HG03575 (cell line): Measurements from ENCODE around the gene AANAT.

Experiments used
- ATAC-seq: cut with Tn5 transposase; IDR thresholded peaks from one replicate; pipeline ENCODE4 v1.9.1; 2021; ENCODE audit not compliant: unreplicated experiment, insufficient number of reproducible peaks, low FRiP score; ENCODE audit errors: extremely low read depth

AANAT gene

GRCh38 chr17:76479515-76480060, 12.2 kb downstream of the AANAT start:
- no peak for ATAC-seq

- ATAC-seq, result no peak
Measured at GRCh38 chr17:76480632-76481031, 13.2 kb downstream of the AANAT start.

GRCh38 chr17:76481071-76481655, 13.8 kb downstream of the AANAT start:
- no peak for ATAC-seq

- no peak for ATAC-seq
Measured at GRCh38 chr17:76484228-76484725, 16.9 kb downstream of the AANAT start.

- no peak for ATAC-seq
Measured at GRCh38 chr17:76485569-76485968, 18.2 kb downstream of the AANAT start.

- ATAC-seq, result no peak
Measured at GRCh38 chr17:76487451-76488192, 20.2 kb downstream of the AANAT start.

GRCh38 chr17:76490112-76490710, 22.8 kb downstream of the AANAT start:
- no peak for ATAC-seq

- ATAC-seq, result no peak
Measured at GRCh38 chr17:76491271-76492122, 24.1 kb downstream of the AANAT start.

- ATAC-seq, result no peak
Measured at GRCh38 chr17:76492123-76492988, 25.0 kb downstream of the AANAT start.

- ATAC-seq, result no peak
Measured at GRCh38 chr17:76492989-76493501, 25.6 kb downstream of the AANAT start.

GRCh38 chr17:76493505-76494167, 26.2 kb downstream of the AANAT start:
- ATAC-seq, result no peak

GRCh38 chr17:76495663-76496400, 28.4 kb downstream of the AANAT start:
- no peak for ATAC-seq

GRCh38 chr17:76496464-76496863, 29.1 kb downstream of the AANAT start:
- no peak for ATAC-seq

GRCh38 chr17:76497699-76497978, 30.2 kb downstream of the AANAT start:
- ATAC-seq, result no peak

- no peak for ATAC-seq
Measured at GRCh38 chr17:76497979-76498875, 30.8 kb downstream of the AANAT start.

- no peak for ATAC-seq
Measured at GRCh38 chr17:76498876-76499251, 31.5 kb downstream of the AANAT start.
